ENCODE results near the gene RAB33B.

- TF ChIP-seq BACH1 (IDR thresholded peaks at IDR 0.05; ENCODE audit: borderline replicate concordance) (no peak), CHD1 (IDR thresholded peaks at IDR 0.05; ENCODE audit: low read depth, low read length) (no peak), ZZZ3 (IDR thresholded peaks at IDR 0.05; ENCODE audit: control insufficient read depth, insufficient read length, low read depth) (no peak), CEBPB (IDR thresholded peaks at IDR 0.05; ENCODE audit: borderline replicate concordance in 1 of 2, low read depth in 2 of 2, low read length in 2 of 2) (no peak), MAX (IDR thresholded peaks at IDR 0.05; ENCODE audit: low read depth, low read length) (no peak), POLR2A (IDR thresholded peaks at IDR 0.05; ENCODE audit: low read depth, low read length) (no peak), POLR2AphosphoS5 (IDR thresholded peaks at IDR 0.05; ENCODE audit: low read length) (no peak), PAX8 (IDR thresholded peaks at IDR 0.05) (no peak), EP300 (IDR thresholded peaks at IDR 0.05; ENCODE audit: borderline replicate concordance in 1 of 2, control insufficient read depth in 1 of 2, low read depth in 2 of 2, low read length in 2 of 2) (no peak), SMC3 (IDR thresholded peaks at IDR 0.05; ENCODE audit: borderline replicate concordance, low read length) (no peak)
These were observed 16.4 kb downstream of the RAB33B start for GRCh38 chr4:139470295-139470694.

Measured in GM12878 (cell line).